HCT116 (cell line): ENCODE data around the gene GRIK5. TPM values are rescaled to one million over a fixed set of nuclear protein-coding genes. Genes with fewer than 3 reads are reported as not detected.

Experiments
- ATAC-seq: fragments of 200-7000 bp; cut with Tn5 transposase; 2 replicates; pipeline ENCODE4 v1.9.1; 2020; ENCODE audit warnings: mild to moderate bottlenecking, moderate library complexity
- BruUV-seq: library from RNA; stranded (reverse); fragments of 400-500 nt; replicated peaks from 2 replicates; lab custom pipeline; 2021; lab: Mats Ljungman, UMichigan
- CTCF ChIA-PET: fragments of 300-600 bp; sonication (Branson Sonifier 250); formaldehyde crosslinking; loops from one replicate; lab custom pipeline; 2021; ENCODE audit warnings: antibody characterized with exemption; lab: Charles Lee
- POLR2A ChIA-PET: fragments of 300-600, 350-600 bp; sonication (Branson Sonifier 250); formaldehyde crosslinking; loops from one replicate; lab custom pipeline; 2021; ENCODE audit warnings: antibody characterized with exemption; lab: Charles Lee
- RAD21 ChIA-PET, 2 experiments: fragments of 300-600 bp; sonication (Branson Sonifier 250); formaldehyde crosslinking; loops; one replicate each; lab custom pipeline; 2023; ENCODE audit warnings: low total read pairs in 2 of 2; ENCODE audit not compliant: uncharacterized antibody in 2 of 2, unreplicated experiment in 2 of 2, low non-redundant PET in 1 of 2; lab: Charles Lee
- DNase-seq: peaks from one replicate; pipeline ENCODE4 v3.0.0-alpha.2; 2010; ENCODE audit warnings: low read depth, low spot score
- H2AFZ ChIP-seq: fragments of 200-600 bp; shearing (Covaris generic), sonication (generic); 2 replicates; pipeline ENCODE4 v1.6.1; 2017; ENCODE audit warnings: low read depth, mixed run types, mixed read lengths, antibody characterized with exemption, low read length; ENCODE audit not compliant: poor library complexity, severe bottlenecking
- H3K27ac ChIP-seq: 2 replicates; pipeline ENCODE4 v1.5.1; 2012; ENCODE audit warnings: low read depth, low read length
- H3K27me3 ChIP-seq: fragments of 200-600 bp; sonication (generic); 2 replicates; pipeline ENCODE4 v1.6.1; 2016; ENCODE audit warnings: mixed run types, low read length, mixed read lengths; ENCODE audit not compliant: insufficient read depth
- H3K36me3 ChIP-seq, 2 experiments: fragments of 200-500 bp in 1 of 2; fragments of 200-600 bp in 1 of 2; sonication (Bioruptor generic) in 1 of 2; sonication (generic) in 1 of 2; 2 replicates each; pipeline versions ENCODE4 v1.5.1 to v1.6.1; 2014 to 2016; ENCODE audit warnings: low read length in 2 of 2, inconsistent platforms in 1 of 2, mixed read lengths in 1 of 2, mixed run types in 1 of 2; ENCODE audit not compliant: insufficient read depth in 2 of 2, control insufficient read depth in 1 of 2
- H3K4me1 ChIP-seq, 2 experiments: fragments of 200-600 bp in 1 of 2; sonication (generic) in 1 of 2; 2 replicates each; pipeline versions ENCODE4 v1.5.1 to v1.6.1; 2012 to 2017; ENCODE audit warnings: low read length in 2 of 2, inconsistent platforms in 1 of 2, mild to moderate bottlenecking in 1 of 2, mixed read lengths in 1 of 2, mixed run types in 1 of 2, moderate library complexity in 1 of 2; ENCODE audit not compliant: insufficient read depth in 2 of 2, control insufficient read depth in 1 of 2
- H3K4me2 ChIP-seq: fragments of 200-600 bp; sonication (generic); 2 replicates; pipeline ENCODE4 v1.6.1; 2017; ENCODE audit warnings: mixed run types, low read length, mixed read lengths
- H3K4me3 ChIP-seq, 2 experiments: fragments of 200-600 bp in 1 of 2; sonication (generic) in 1 of 2; replicated peaks in 1 of 2; 2 replicates each; pipeline ENCODE4 v1.5.1; 2011 to 2016; ENCODE audit warnings: low read length in 2 of 2, control low read depth in 1 of 2, low read depth in 1 of 2, mild to moderate bottlenecking in 1 of 2, mixed read lengths in 1 of 2, mixed run types in 1 of 2
- H3K79me2 ChIP-seq: fragments of 200-600 bp; sonication (generic); 2 replicates; pipeline ENCODE4 v1.6.1; 2017; ENCODE audit warnings: mild to moderate bottlenecking, mixed run types, low read length, moderate library complexity, mixed read lengths; ENCODE audit not compliant: insufficient read depth
- H3K9ac ChIP-seq: fragments of 200-600 bp; sonication (generic); 2 replicates; pipeline ENCODE4 v1.6.1; 2016; ENCODE audit warnings: low read length, mixed read lengths
- H3K9me2 ChIP-seq: fragments of 200-600 bp; sonication (generic), shearing (Covaris generic); 2 replicates; pipeline ENCODE4 v1.6.1; 2017; ENCODE audit warnings: mixed run types, mild to moderate bottlenecking, moderate library complexity; ENCODE audit not compliant: insufficient read depth
- H3K9me3 ChIP-seq, 2 experiments: fragments of 200-500 bp in 1 of 2; fragments of 200-600 bp in 1 of 2; sonication (Bioruptor generic) in 1 of 2; sonication (generic) in 1 of 2; 2 replicates each; pipeline ENCODE4 v1.6.1; 2014 to 2017; ENCODE audit warnings: low read length in 2 of 2, mixed read lengths in 2 of 2, inconsistent platforms in 1 of 2, low read depth in 1 of 2, mild to moderate bottlenecking in 1 of 2, mixed run types in 1 of 2, moderate library complexity in 1 of 2; ENCODE audit not compliant: control insufficient read depth in 1 of 2, insufficient read depth in 1 of 2
- H4K20me1 ChIP-seq: fragments of 200-600 bp; sonication (generic), shearing (Covaris generic); 2 replicates; pipeline ENCODE4 v1.6.1; 2017; ENCODE audit warnings: mixed run types, mild to moderate bottlenecking, moderate library complexity; ENCODE audit not compliant: insufficient read depth
- ATF3 ChIP-seq: IDR thresholded peaks from 2 replicates; pipeline ENCODE4 v1.6.1; 2012
- CBX3 ChIP-seq: IDR thresholded peaks from 2 replicates; pipeline ENCODE4 v1.6.1; 2012; ENCODE audit warnings: low read depth
- CEBPB ChIP-seq: IDR thresholded peaks from 2 replicates; pipeline ENCODE4 v1.6.1; 2012; ENCODE audit warnings: low read depth
- EGR1 ChIP-seq: IDR thresholded peaks from 2 replicates; pipeline ENCODE4 v1.6.1; 2012; ENCODE audit warnings: low read depth
- ELF1 ChIP-seq: IDR thresholded peaks from 2 replicates; pipeline ENCODE4 v1.6.1; 2012; ENCODE audit warnings: low read depth, borderline replicate concordance
- EZH2 ChIP-seq: fragments of 200-600 bp; sonication (generic); IDR thresholded peaks from 2 replicates; pipeline ENCODE4 v1.6.1; 2017; ENCODE audit warnings: antibody characterized with exemption, mixed run types
- EZH2phosphoT487 ChIP-seq: fragments of 200-600 bp; IDR thresholded peaks from 2 replicates; pipeline ENCODE4 v1.6.1; 2018; ENCODE audit warnings: antibody characterized with exemption, borderline replicate concordance
- FOSL1 ChIP-seq: IDR thresholded peaks from 2 replicates; pipeline ENCODE4 v1.6.1; 2012; ENCODE audit warnings: low read depth
- POLR2A ChIP-seq: IDR thresholded peaks from 2 replicates; pipeline ENCODE4 v1.7.0; 2011; ENCODE audit warnings: borderline replicate concordance; ENCODE audit not compliant: insufficient read depth, insufficient read length; ENCODE audit errors: extremely low read depth
- POLR2AphosphoS5 ChIP-seq: IDR thresholded peaks from 2 replicates; pipeline ENCODE4 v1.6.1; 2011; ENCODE audit warnings: mild to moderate bottlenecking, low read depth, low read length, moderate library complexity
- RAD21 ChIP-seq: IDR thresholded peaks from 2 replicates; pipeline ENCODE4 v1.6.1; 2012; ENCODE audit warnings: low read depth, mild to moderate bottlenecking
- SRF ChIP-seq: IDR thresholded peaks from 2 replicates; pipeline ENCODE4 v1.6.1; 2012; ENCODE audit warnings: low read depth
- ZNF274 ChIP-seq: fragments of 200-500 bp; sonication (Bioruptor generic); IDR thresholded peaks from 2 replicates; pipeline ENCODE4 v1.6.1; 2014; ENCODE audit warnings: mild to moderate bottlenecking, low read depth, low read length, inconsistent platforms
- intact Hi-C: fragments of 100-400 bp; cut with micrococcal nuclease; formaldehyde crosslinking; loops from 2 replicates; pipeline ENCODE4 v1.10.0; 2022
- total RNA-seq: library from RNA; stranded (reverse); gene quantifications from one replicate; pipeline ENCODE4 v1.2.1, GENCODE V29; 2021; ENCODE audit not compliant: unreplicated experiment
- TF ChIP-seq, protein P1 (sequence below), 3 experiments: fragments of 200-600 bp in 1 of 3; sonication (generic) in 1 of 3; IDR thresholded peaks in 2 of 3; conservative IDR thresholded peaks in 1 of 3; 2 replicates each; pipeline ENCODE4 v1.5.1; 2012 to 2017; ENCODE audit warnings: low read depth in 2 of 3, low read length in 2 of 3, antibody characterized with exemption in 1 of 3, borderline replicate concordance in 1 of 3, control low read depth in 1 of 3, mild to moderate bottlenecking in 1 of 3, mixed read lengths in 1 of 3, mixed run types in 1 of 3, moderate library complexity in 1 of 3; ENCODE audit not compliant: insufficient read depth in 1 of 3
- TF ChIP-seq, protein P2 (sequence below): IDR thresholded peaks from 2 replicates; pipeline ENCODE4 v1.6.1; 2012

Gene GRIK5
- total RNA-seq, 1 experiment from 2014 or later = 1.7 TPM

GRCh38 chr19:42117076-42117475, 47.1 kb upstream of the GRIK5 start:
- H3K27me3 ChIP-seq = no peaks in the 10 kb centered on the region
- H4K20me1 ChIP-seq = no peaks in the 10 kb centered on the region
- intact Hi-C loops = no loop called here
- BruUV-seq = no TSS peak
- no peak overlapping the region for H3K4me2 ChIP-seq
- no peaks in the 10 kb centered on the region for H3K9me2 ChIP-seq
- H2AFZ ChIP-seq = no peak overlapping the region
- no peak overlapping the region for H3K4me3 ChIP-seq
- H3K9ac ChIP-seq = no peak overlapping the region
- no peak overlapping the region for H3K27ac ChIP-seq
- RAD21 ChIA-PET = no interaction called here
- TF ChIP-seq EZH2phosphoT487 (no peak), CBX3 (no peak), ATF3 (no peak), ZNF274 (no peak), SRF (no peak), POLR2AphosphoS5 (no peak), POLR2A (no peak), ELF1 (no peak), RAD21 (no peak), FOSL1 (no peak), EZH2 (no peak), CEBPB (no peak), EGR1 (no peak)
- TF ChIP-seq, protein P1, sequence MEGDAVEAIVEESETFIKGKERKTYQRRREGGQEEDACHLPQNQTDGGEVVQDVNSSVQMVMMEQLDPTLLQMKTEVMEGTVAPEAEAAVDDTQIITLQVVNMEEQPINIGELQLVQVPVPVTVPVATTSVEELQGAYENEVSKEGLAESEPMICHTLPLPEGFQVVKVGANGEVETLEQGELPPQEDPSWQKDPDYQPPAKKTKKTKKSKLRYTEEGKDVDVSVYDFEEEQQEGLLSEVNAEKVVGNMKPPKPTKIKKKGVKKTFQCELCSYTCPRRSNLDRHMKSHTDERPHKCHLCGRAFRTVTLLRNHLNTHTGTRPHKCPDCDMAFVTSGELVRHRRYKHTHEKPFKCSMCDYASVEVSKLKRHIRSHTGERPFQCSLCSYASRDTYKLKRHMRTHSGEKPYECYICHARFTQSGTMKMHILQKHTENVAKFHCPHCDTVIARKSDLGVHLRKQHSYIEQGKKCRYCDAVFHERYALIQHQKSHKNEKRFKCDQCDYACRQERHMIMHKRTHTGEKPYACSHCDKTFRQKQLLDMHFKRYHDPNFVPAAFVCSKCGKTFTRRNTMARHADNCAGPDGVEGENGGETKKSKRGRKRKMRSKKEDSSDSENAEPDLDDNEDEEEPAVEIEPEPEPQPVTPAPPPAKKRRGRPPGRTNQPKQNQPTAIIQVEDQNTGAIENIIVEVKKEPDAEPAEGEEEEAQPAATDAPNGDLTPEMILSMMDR (IDR thresholded peaks at IDR 0.05 in 2 of 3, conservative IDR thresholded peaks at IDR 0.05 in 1 of 3; ENCODE audit: borderline replicate concordance in 1 of 3, insufficient read depth in 1 of 3, low read depth in 2 of 3, low read length in 2 of 3) = no peak
- TF ChIP-seq, protein P2, sequence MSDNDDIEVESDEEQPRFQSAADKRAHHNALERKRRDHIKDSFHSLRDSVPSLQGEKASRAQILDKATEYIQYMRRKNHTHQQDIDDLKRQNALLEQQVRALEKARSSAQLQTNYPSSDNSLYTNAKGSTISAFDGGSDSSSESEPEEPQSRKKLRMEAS = no peak
- TF ChIP-seq, all 23 proteins: peak for 0
- no peaks in the 10 kb centered on the region for H3K9me3 ChIP-seq
- no peaks in the 10 kb centered on the region for H3K36me3 ChIP-seq
- CTCF ChIA-PET = no interaction called here
- peaks cover 24 to 34% of the 10 kb centered on the region in 2 experiments for H3K4me1 ChIP-seq
- no peaks in the 10 kb centered on the region for H3K79me2 ChIP-seq
- DNase-seq (no peak), ATAC-seq (no peak)
- POLR2A ChIA-PET = no interaction called here
